HG02885 (cell line): ENCODE results near the gene ITGA7.
A peak's percentile ranks its signal among the peaks of the same experiment; 100 is the strongest.

Experiments used
- ATAC-seq: cut with Tn5 transposase; IDR thresholded peaks from one replicate; pipeline ENCODE4 v1.9.1; 2021; ENCODE audit warnings: mild to moderate bottlenecking; ENCODE audit not compliant: unreplicated experiment, poor library complexity

Gene ITGA7

GRCh38 chr12:55734595-55734994, 26.9 kb upstream of the ITGA7 start:
- no peak for ATAC-seq

GRCh38 chr12:55733858-55734257, 26.2 kb upstream of the ITGA7 start:
- no peak for ATAC-seq

- no peak for ATAC-seq
These were observed 25.4 kb upstream of the ITGA7 start for GRCh38 chr12:55733021-55733555.

GRCh38 chr12:55732288-55732687, 24.6 kb upstream of the ITGA7 start:
- ATAC-seq: no peak

- ATAC-seq: peak; percentile 48
These were observed 22.4 kb upstream of the ITGA7 start for GRCh38 chr12:55729819-55730818.

GRCh38 chr12:55728939-55729818, 21.5 kb upstream of the ITGA7 start, which contains the start of gene CD63:
Gene CD63, minus strand, starts transcription at chr12:55729009. Its CDS starts 668 bp downstream, at chr12:55728341.
- ATAC-seq: peak; percentile 72

- ATAC-seq: peak; percentile 19
These were observed 20.7 kb upstream of the ITGA7 start for GRCh38 chr12:55728186-55728938.

- no peak for ATAC-seq
These were observed 20.0 kb upstream of the ITGA7 start for GRCh38 chr12:55727643-55728185.

- no peak for ATAC-seq
These were observed 19.3 kb upstream of the ITGA7 start for GRCh38 chr12:55726971-55727370.

- ATAC-seq: no peak
These were observed 17.9 kb upstream of the ITGA7 start for GRCh38 chr12:55725556-55725955.

GRCh38 chr12:55724940-55725309, 17.2 kb upstream of the ITGA7 start:
- ATAC-seq: no peak

- ATAC-seq: peak; percentile 27
These were observed 16.7 kb upstream of the ITGA7 start for GRCh38 chr12:55724226-55724939.

GRCh38 chr12:55723516-55724225, 16.0 kb upstream of the ITGA7 start:
- no peak for ATAC-seq

GRCh38 chr12:55722948-55723347, 15.2 kb upstream of the ITGA7 start:
- no peak for ATAC-seq

GRCh38 chr12:55721601-55722213, 14.0 kb upstream of the ITGA7 start:
- no peak for ATAC-seq

GRCh38 chr12:55720894-55721444, 13.3 kb upstream of the ITGA7 start:
- ATAC-seq: no peak

- no peak for ATAC-seq
These were observed 12.4 kb upstream of the ITGA7 start, which contains the start of gene RDH5 for GRCh38 chr12:55720071-55720564. Gene RDH5, plus strand, starts transcription at chr12:55720393. Its CDS starts 792 bp downstream, at chr12:55721185.
